ENCODE measurements around the gene CENPT. TPM values are rescaled to one million over a fixed set of nuclear protein-coding genes. Genes with fewer than 3 reads are reported as not detected.
A peak's percentile ranks its signal among the peaks of the same experiment; 100 is the strongest.

CENPT gene
- total RNA-seq, 6 donors from 2014 or later = 30.6 to 201 (median 50.6) TPM

DNA sequence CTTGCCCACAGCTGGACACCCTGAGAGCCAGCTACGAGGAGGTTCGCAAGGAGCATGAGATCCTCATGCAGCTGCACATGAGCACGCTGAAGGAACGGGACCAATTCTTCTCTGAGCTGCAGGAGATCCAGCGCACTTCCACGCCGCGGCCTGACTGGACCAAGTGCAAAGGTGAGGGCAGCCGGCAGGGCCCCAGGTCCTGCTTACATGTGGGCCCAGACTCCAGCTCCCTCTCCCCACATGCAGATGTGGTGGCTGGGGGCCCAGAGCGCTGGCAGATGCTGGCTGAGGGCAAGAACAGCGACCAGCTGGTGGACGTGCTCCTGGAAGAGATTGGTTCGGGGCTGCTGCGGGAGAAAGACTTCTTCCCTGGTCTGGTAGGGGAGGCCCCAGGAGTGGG, 21.6 kb downstream of the CENPT start:
- no peak for ATAC-seq (ENCODE audit: low FRiP score in 2 of 2)
- Histone ChIP-seq H3K27me3 (no peaks in the 10 kb centered on the region), H3K27ac (no peak overlapping the region), H3K9me3 (no peaks in the 10 kb centered on the region), H3K4me1 (no peaks in the 10 kb centered on the region), H3K4me3 (no peak overlapping the region), H3K36me3 (peaks cover 5 to 45% (median 37%) of the 10 kb centered on the region in 4 donors)
- TF ChIP-seq EP300 (IDR thresholded peaks at IDR 0.05) = no peak
- no peak for TF ChIP-seq POLR2AphosphoS5 (IDR thresholded peaks at IDR 0.05)
- TF ChIP-seq POLR2A (IDR thresholded peaks at IDR 0.05) = no peak
- TF ChIP-seq, protein P1, sequence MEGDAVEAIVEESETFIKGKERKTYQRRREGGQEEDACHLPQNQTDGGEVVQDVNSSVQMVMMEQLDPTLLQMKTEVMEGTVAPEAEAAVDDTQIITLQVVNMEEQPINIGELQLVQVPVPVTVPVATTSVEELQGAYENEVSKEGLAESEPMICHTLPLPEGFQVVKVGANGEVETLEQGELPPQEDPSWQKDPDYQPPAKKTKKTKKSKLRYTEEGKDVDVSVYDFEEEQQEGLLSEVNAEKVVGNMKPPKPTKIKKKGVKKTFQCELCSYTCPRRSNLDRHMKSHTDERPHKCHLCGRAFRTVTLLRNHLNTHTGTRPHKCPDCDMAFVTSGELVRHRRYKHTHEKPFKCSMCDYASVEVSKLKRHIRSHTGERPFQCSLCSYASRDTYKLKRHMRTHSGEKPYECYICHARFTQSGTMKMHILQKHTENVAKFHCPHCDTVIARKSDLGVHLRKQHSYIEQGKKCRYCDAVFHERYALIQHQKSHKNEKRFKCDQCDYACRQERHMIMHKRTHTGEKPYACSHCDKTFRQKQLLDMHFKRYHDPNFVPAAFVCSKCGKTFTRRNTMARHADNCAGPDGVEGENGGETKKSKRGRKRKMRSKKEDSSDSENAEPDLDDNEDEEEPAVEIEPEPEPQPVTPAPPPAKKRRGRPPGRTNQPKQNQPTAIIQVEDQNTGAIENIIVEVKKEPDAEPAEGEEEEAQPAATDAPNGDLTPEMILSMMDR (IDR thresholded peaks at IDR 0.05) = no peak
- 93 to 100% methylated on average over 1 to 14 of the region's 14 CpGs for WGBS, 2 donors
- peak in 1 of 2 donors; percentile 69 for DNase-seq

DNA sequence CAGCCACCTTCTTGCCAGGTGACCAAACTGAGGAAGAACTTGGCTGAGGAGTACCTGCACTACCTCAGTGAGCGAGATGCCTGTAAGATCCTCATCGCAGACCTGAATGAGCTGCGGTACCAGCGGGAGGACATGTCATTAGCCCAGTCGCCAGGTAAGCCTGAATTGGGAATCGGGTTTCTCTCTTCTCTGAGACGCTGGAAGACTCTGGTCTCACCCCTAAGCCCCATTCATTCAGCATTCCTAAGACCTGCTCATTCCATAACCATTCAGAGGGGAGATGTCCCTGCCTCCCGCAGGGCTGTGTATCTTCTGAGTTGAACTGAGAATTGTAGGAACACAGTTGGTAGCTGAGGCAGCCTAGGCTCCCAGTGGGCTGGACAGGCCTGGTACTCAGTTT, 22.4 kb downstream of the CENPT start:
- H3K27ac ChIP-seq = no peak overlapping the region
- TF ChIP-seq POLR2A (IDR thresholded peaks at IDR 0.05) (no peak), POLR2AphosphoS5 (IDR thresholded peaks at IDR 0.05) (no peak), EP300 (IDR thresholded peaks at IDR 0.05) (no peak)
- TF ChIP-seq, protein P1 (IDR thresholded peaks at IDR 0.05) = no peak
- no peak for DNase-seq
- H3K4me3 ChIP-seq = no peak overlapping the region
- H3K27me3 ChIP-seq = no peaks in the 10 kb centered on the region
- no peaks in the 10 kb centered on the region for H3K4me1 ChIP-seq
- ATAC-seq (ENCODE audit: low FRiP score in 2 of 2) = no peak
- peaks cover 5 to 37% (median 30%) of the 10 kb centered on the region in 4 donors for H3K36me3 ChIP-seq
- WGBS, 2 donors = 91 to 100% methylated on average over 1 to 8 of the region's 8 CpGs
- no peaks in the 10 kb centered on the region for H3K9me3 ChIP-seq

DNA sequence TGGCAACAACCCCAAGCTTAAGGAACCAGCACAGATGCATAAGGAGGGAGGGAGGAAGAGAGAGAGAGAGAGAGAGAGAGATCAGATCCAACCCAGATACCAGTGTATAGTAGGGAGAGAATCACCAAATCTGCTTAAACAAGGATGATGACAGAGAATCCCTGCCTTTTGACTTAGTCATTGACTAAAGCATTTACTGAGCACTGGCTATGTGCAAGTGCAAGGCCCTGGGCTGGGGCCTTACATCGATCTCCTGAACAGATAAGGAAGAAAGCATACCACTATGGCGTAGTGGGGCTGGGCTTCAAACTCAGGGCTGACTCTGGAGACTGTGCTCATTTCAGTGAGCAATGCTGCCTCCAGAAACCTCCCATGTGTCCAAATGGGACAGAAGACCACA, 25.0 kb downstream of the CENPT start:
- WGBS, 2 donors = 82 to 96% methylated on average over 2 of the region's 2 CpGs
- ATAC-seq (ENCODE audit: low FRiP score in 2 of 2) (no peak), DNase-seq (no peak)
- Histone ChIP-seq H3K27ac (no peak overlapping the region), H3K4me3 (no peak overlapping the region), H3K9me3 (no peaks in the 10 kb centered on the region), H3K4me1 (no peaks in the 10 kb centered on the region), H3K27me3 (no peaks in the 10 kb centered on the region), H3K36me3 (peaks cover 0 to 13% (median 4%) of the 10 kb centered on the region in 4 donors)
- TF ChIP-seq POLR2AphosphoS5 (IDR thresholded peaks at IDR 0.05) (no peak), POLR2A (IDR thresholded peaks at IDR 0.05) (no peak), EP300 (IDR thresholded peaks at IDR 0.05) (no peak)
- TF ChIP-seq, protein P1 (IDR thresholded peaks at IDR 0.05) = no peak

DNA sequence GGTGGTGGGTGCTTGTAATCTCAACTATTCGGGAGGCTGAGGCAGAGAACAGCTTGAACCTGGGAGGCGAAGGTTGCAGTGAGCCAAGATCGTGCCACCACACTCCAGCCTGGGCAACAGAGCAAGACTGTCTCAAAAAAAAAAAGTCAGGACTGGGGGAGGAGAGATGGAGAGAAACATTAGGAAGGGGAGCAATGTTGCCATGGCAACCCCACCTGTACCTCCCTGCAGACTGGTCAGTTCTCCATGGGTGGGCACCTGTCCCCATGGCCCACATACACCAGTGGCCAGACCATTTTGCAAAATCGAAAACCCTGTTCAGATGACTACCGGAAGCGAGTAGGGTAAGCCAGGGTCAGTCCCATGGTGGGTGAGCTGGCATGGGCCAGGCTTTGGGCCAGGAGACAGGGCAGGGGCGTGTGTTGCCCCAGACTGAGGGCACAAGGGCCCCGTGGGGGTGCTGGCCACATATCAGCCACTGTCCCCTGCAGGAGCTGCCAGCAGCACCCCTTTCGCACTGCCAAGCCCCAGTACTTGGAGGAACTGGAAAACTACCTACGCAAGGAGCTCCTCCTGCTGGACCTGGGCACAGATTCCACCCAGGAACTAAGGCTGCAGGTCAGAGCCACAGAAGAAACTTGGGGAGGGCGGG, 26.8 kb downstream of the CENPT start:
- ATAC-seq (ENCODE audit: low FRiP score in 2 of 2) = no peak
- H3K27me3 ChIP-seq = no peaks in the 10 kb centered on the region
- H3K4me1 ChIP-seq = peaks cover 0 to 10% (median 5%) of the 10 kb centered on the region in 4 donors
- H3K9me3 ChIP-seq = no peaks in the 10 kb centered on the region
- WGBS, 2 donors = 94% methylated on average over 10 to 11 of the region's 11 CpGs
- TF ChIP-seq POLR2AphosphoS5 (IDR thresholded peaks at IDR 0.05) = no peak
- TF ChIP-seq POLR2A (IDR thresholded peaks at IDR 0.05) = no peak
- no peaks in the 10 kb centered on the region for H3K36me3 ChIP-seq
- no peak overlapping the region for H3K27ac ChIP-seq
- no peak overlapping the region for H3K4me3 ChIP-seq
- DNase-seq = no peak

DNA sequence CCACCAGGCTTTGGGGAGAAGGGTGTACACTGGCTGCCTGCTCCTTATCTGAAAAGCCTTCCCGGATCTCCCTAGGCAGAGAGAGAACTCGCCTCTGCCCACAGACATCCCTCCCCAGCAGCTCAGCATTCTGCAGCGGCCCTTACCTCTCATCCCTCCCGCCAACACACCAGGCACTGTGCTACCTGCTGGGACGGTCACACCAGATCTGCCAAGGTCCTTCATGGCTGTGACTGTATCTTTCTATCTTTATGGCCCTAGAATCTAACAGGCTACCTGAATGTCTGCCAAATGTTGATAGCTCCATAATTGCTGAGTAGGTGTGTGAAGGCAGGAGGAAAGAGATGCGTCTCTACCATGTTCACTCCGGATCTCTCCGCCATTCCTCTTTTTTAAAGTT, 32.9 kb downstream of the CENPT start:
- no peak for ATAC-seq (ENCODE audit: low FRiP score in 2 of 2)
- no peak for DNase-seq
- Histone ChIP-seq H3K4me3 (no peak overlapping the region), H3K27ac (no peak overlapping the region), H3K27me3 (no peaks in the 10 kb centered on the region), H3K9me3 (no peaks in the 10 kb centered on the region), H3K36me3 (no peaks in the 10 kb centered on the region), H3K4me1 (peaks cover 0 to 10% (median 5%) of the 10 kb centered on the region in 4 donors)
- TF ChIP-seq, protein P1 (IDR thresholded peaks at IDR 0.05) = no peak
- TF ChIP-seq POLR2AphosphoS5 (IDR thresholded peaks at IDR 0.05) (no peak), POLR2A (IDR thresholded peaks at IDR 0.05) (no peak), EP300 (IDR thresholded peaks at IDR 0.05) (no peak)
- WGBS, 2 donors = 91 to 94% methylated on average over 5 to 8 of the region's 8 CpGs

Data from upper lobe of left lung (tissue), 6 donors.